Ramos (cell line): ENCODE results near the gene MCF2L.
"Not testable (repeated sequence)": the region's sequence is repeated elsewhere in the genome, so short reads cannot be mapped to it uniquely, and the experiment has no call there.

Experiments
- in situ Hi-C: fragments of 300-500 bp; cut with MboI; formaldehyde crosslinking; loops from one replicate; pipeline ENCODE4 v1.14.3; 2022; ENCODE audit warnings: low sequenced_read_pairs; ENCODE audit not compliant: unreplicated experiment

Gene MCF2L

GRCh38 chr13:113105032-113105920 lies 136.3 kb downstream of the MCF2L start, which contains the start of gene F7:
TSS of gene F7 (plus strand) at chr13:113105791. CDS start at chr13:113105842, 51 bp downstream.
- in situ Hi-C loops = no loop called here

- in situ Hi-C loops = no loop called here
Measured at GRCh38 chr13:113105921-113106452, 137.0 kb downstream of the MCF2L start.

- in situ Hi-C loops = no loop called here
Measured at GRCh38 chr13:113106711-113107351, 137.8 kb downstream of the MCF2L start.

GRCh38 chr13:113108521-113108920 lies 139.5 kb downstream of the MCF2L start:
- in situ Hi-C loops = not testable (repeated sequence)

- in situ Hi-C loops = no loop called here
Measured at GRCh38 chr13:113109151-113110047, 140.4 kb downstream of the MCF2L start.

- in situ Hi-C loops = no loop called here
Measured at GRCh38 chr13:113110048-113110851, 141.2 kb downstream of the MCF2L start.

- in situ Hi-C loops = no loop called here
Measured at GRCh38 chr13:113110852-113111315, 141.9 kb downstream of the MCF2L start.

GRCh38 chr13:113111821-113112220 lies 142.8 kb downstream of the MCF2L start:
- in situ Hi-C loops = not testable (repeated sequence)

GRCh38 chr13:113112475-113112874 lies 143.5 kb downstream of the MCF2L start:
- in situ Hi-C loops = not testable (repeated sequence)

GRCh38 chr13:113112893-113113845 lies 144.2 kb downstream of the MCF2L start:
- in situ Hi-C loops = no loop called here

- in situ Hi-C loops = no loop called here
Measured at GRCh38 chr13:113113846-113114271, 144.8 kb downstream of the MCF2L start.

GRCh38 chr13:113114511-113115362 lies 145.7 kb downstream of the MCF2L start:
- in situ Hi-C loops = no loop called here

- in situ Hi-C loops = no loop called here
Measured at GRCh38 chr13:113115363-113116205, 146.6 kb downstream of the MCF2L start.

GRCh38 chr13:113116206-113116800 lies 147.3 kb downstream of the MCF2L start:
- in situ Hi-C loops = no loop called here

- in situ Hi-C loops = no loop called here
Measured at GRCh38 chr13:113116871-113117271, 147.9 kb downstream of the MCF2L start.

GRCh38 chr13:113117335-113117872 lies 148.4 kb downstream of the MCF2L start:
- in situ Hi-C loops = no loop called here
